Left ventricle myocardium inferior (tissue), 1 donor: Measurements from ENCODE around the gene ASB10. TPM values are rescaled to one million over a fixed set of nuclear protein-coding genes. Genes with fewer than 3 reads are reported as not detected.

ENCODE experiments used
- DNase-seq: peaks from one replicate; pipeline ENCODE4 v3.0.0-alpha.2; 2020
- H3K27ac ChIP-seq: fragments of 200-600 bp; replicated peaks from 2 replicates; pipeline ENCODE4 v1.8.0; 2021
- H3K27me3 ChIP-seq: fragments of 200-600 bp; 2 replicates; pipeline ENCODE4 v1.8.0; 2021; ENCODE audit warnings: low read depth
- H3K36me3 ChIP-seq: fragments of 200-600 bp; 2 replicates; pipeline ENCODE4 v1.8.0; 2021
- H3K4me1 ChIP-seq: fragments of 200-600 bp; 2 replicates; pipeline ENCODE4 v1.8.0; 2021
- H3K4me3 ChIP-seq: fragments of 200-600 bp; 2 replicates; pipeline ENCODE4 v1.8.0; 2021; ENCODE audit warnings: mild to moderate bottlenecking, moderate library complexity
- H3K9me3 ChIP-seq: fragments of 200-600 bp; replicated peaks from 2 replicates; pipeline ENCODE4 v1.8.0; 2021
- CTCF ChIP-seq: fragments of 200-600 bp; IDR thresholded peaks from 2 replicates; pipeline ENCODE4 v1.8.0; 2021; ENCODE audit warnings: antibody characterized with exemption, mild to moderate bottlenecking, borderline replicate concordance
- intact Hi-C: fragments of 100-400 bp; cut with micrococcal nuclease; formaldehyde crosslinking; loops from one replicate; pipeline ENCODE4 v1.11.0; 2022
- total RNA-seq: library from RNA; stranded (reverse); fragmentation: NEBNext Ultra II Directional; extraction: Animal tissue kit (Norgen Biotek cat#: 25700); gene quantifications from one replicate; pipeline ENCODE4 v1.2.1, GENCODE V29; 2021
- donor health status: DM: no; HTN: yes; CAD: no; lungs with severe emphysema.

The ASB10 gene
- total RNA-seq, 1 donor from 2014 or later = 35.4 TPM

- Histone ChIP-seq H3K4me1 (peaks cover 51% of the 10 kb centered on the region), H3K27me3 (peaks cover 58% of the 10 kb centered on the region), H3K27ac (no peak overlapping the region), H3K9me3 (no peaks in the 10 kb centered on the region), H3K4me3 (peak overlapping the region; percentile 66), H3K36me3 (no peaks in the 10 kb centered on the region)
- peak; percentile 74 for TF ChIP-seq CTCF
- no peak for DNase-seq
- intact Hi-C loops = no loop called here
Measured at GRCh38 chr7:151168003-151168786, 18.9 kb downstream of the ASB10 start.

DNA sequence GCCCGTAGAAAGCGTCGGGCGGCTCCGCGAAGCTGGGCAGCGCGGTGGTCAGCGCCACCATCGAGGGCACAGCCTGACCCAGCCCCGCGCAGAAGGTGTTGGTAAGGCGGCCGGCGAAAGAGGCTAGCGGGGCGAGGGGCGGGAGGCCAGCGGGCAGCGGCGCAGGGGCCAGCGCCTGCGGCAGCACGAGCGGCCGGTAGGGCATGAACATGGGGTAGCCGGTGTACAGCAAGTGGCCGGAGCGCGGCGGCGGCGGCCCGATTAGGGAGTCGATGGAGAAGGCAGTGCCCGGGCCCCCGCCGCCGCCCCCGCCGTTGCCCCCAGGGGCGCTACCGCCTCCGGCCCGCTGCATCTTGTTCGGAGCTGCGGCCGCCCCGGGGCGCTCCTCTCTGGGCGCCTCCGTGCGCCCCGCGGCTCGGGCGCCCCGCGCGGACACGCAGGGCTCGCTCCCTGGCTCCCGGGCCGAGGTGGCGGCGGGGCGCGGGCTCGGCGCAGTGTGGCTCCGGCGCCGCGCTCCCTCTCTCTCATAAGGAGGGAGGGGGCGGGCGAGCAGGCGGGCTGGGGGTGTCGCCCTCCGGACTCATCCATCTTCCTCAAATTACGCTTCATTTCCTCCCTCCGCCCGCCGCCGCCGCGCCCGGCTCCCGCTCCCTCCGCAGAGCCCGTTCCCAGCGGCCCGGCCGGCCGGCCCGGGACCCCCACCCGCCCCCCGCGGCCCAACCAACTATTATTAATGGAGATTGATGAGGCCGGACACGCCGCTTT, 19.7 kb downstream of the ASB10 start, which contains the start of gene GBX1:
Gene GBX1 (minus strand): TSS at position 498 of the 765 bp plus-strand sequence. CDS start 146 bp downstream, at position 352.
- Histone ChIP-seq H3K4me1 (peaks cover 50% of the 10 kb centered on the region), H3K36me3 (no peaks in the 10 kb centered on the region), H3K27ac (no peak within 1 kb of the TSS), H3K27me3 (peaks cover 61% of the 10 kb centered on the region), H3K9me3 (no peaks in the 10 kb centered on the region), H3K4me3 (peak within 1 kb of the TSS; percentile 66)
- peak; percentile 44 for TF ChIP-seq CTCF
- intact Hi-C loops = no loop called here
- no peak for DNase-seq

DNA sequence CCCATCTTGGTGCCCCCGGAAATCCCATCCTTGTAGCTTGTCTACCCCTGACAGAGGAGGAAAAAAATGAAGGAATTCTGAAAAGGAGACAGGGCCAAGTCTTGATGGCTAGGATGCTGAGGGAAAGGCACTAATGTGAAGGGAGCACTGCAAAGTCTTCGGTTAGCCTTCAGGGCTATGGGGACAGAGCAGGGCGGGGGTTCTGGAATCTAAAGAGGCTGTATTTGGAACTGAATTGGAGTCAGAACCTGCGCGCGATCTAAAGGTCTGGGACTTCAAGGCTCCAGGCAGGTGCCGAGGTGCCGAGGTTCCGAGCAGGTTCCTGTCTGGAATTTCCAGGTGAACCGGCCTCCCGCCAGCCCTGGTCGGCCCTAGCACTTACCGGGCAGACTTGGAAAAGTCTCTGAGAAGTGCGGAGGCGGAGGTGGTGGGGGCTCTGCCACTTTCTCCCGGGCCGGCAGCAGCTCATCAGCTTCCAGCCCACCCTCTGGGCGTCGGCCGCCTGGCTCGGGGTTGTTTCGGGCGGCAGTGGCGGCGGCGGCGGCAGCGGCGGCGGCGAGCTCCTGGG, 20.3 kb downstream of the ASB10 start:
- H3K9me3 ChIP-seq = no peaks in the 10 kb centered on the region
- intact Hi-C loops = no loop called here
- TF ChIP-seq CTCF = no peak
- DNase-seq = no peak
- no peak overlapping the region for H3K27ac ChIP-seq
- H3K4me3 ChIP-seq = peak overlapping the region; percentile 66
- peaks cover 43% of the 10 kb centered on the region for H3K4me1 ChIP-seq
- no peaks in the 10 kb centered on the region for H3K36me3 ChIP-seq
- H3K27me3 ChIP-seq = peaks cover 64% of the 10 kb centered on the region

DNA sequence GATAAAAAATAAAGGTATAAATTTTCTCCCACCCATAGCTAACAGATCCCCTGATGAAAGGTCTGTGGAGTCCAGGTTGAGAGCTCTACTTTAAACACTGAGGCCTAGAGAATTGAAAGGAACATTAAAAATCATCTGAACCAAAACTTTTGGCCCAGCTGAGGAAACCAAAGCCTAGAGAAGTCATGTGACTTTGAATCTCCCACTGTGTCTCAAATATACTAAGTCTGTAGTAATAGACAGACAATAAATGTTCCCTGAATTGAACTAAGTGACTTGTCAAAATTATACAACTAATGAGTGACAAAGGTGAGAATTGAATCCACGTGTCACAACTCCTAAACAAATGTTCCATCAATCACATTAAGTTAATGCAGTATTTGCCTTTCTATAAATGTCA, 25.3 kb downstream of the ASB10 start:
- no peak overlapping the region for H3K4me3 ChIP-seq
- no peak overlapping the region for H3K27ac ChIP-seq
- intact Hi-C loops = no loop called here
- DNase-seq = no peak
- no peaks in the 10 kb centered on the region for H3K9me3 ChIP-seq
- peaks cover 2% of the 10 kb centered on the region for H3K4me1 ChIP-seq
- H3K36me3 ChIP-seq = no peaks in the 10 kb centered on the region
- TF ChIP-seq CTCF = no peak
- peaks cover 33% of the 10 kb centered on the region for H3K27me3 ChIP-seq

- Histone ChIP-seq H3K36me3 (no peaks in the 10 kb centered on the region), H3K9me3 (no peaks in the 10 kb centered on the region), H3K4me3 (no peak overlapping the region), H3K27ac (no peak overlapping the region), H3K4me1 (no peaks in the 10 kb centered on the region), H3K27me3 (peaks cover 47% of the 10 kb centered on the region)
- no peak for DNase-seq
- TF ChIP-seq CTCF = no peak
- intact Hi-C loops = no loop called here
Measured at GRCh38 chr7:151157645-151158329, 29.3 kb downstream of the ASB10 start.
